ENCODE data around the gene CFAP20.

CFAP20 gene

DNA sequence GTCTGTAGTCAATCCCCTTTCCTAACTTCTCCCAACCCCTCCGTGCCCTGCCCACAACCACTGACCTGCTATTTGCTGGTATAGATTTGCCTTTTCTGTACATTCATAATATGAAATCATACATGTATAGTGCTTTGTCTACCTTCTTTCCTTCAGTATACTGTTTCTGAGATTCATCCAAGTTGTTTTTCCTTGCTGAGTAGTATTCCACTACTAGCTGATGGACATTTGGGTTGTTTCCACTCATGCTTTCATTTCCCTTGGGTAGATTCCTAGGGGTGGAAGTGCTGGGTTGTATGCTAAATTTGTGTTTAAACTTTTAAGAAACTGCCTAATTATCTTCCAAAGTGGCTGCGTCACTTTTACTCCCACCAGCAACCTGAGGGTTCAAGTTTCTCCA, 41.0 kb upstream of the CFAP20 start:
- no peak for TF ChIP-seq CEBPB (IDR thresholded peaks at IDR 0.05)
- TF ChIP-seq NFIC (IDR thresholded peaks at IDR 0.05): no peak
- no peak for TF ChIP-seq CREB1 (IDR thresholded peaks at IDR 0.05; ENCODE audit: low read depth)
- TF ChIP-seq TAF1 (IDR thresholded peaks at IDR 0.05; ENCODE audit: low read depth): no peak
- TF ChIP-seq, protein P1, sequence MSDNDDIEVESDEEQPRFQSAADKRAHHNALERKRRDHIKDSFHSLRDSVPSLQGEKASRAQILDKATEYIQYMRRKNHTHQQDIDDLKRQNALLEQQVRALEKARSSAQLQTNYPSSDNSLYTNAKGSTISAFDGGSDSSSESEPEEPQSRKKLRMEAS (IDR thresholded peaks at IDR 0.05): no peak
- TF ChIP-seq, protein P2, sequence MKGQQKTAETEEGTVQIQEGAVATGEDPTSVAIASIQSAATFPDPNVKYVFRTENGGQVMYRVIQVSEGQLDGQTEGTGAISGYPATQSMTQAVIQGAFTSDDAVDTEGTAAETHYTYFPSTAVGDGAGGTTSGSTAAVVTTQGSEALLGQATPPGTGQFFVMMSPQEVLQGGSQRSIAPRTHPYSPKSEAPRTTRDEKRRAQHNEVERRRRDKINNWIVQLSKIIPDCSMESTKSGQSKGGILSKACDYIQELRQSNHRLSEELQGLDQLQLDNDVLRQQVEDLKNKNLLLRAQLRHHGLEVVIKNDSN (IDR thresholded peaks at IDR 0.05): no peak
- TF ChIP-seq, protein P3, sequence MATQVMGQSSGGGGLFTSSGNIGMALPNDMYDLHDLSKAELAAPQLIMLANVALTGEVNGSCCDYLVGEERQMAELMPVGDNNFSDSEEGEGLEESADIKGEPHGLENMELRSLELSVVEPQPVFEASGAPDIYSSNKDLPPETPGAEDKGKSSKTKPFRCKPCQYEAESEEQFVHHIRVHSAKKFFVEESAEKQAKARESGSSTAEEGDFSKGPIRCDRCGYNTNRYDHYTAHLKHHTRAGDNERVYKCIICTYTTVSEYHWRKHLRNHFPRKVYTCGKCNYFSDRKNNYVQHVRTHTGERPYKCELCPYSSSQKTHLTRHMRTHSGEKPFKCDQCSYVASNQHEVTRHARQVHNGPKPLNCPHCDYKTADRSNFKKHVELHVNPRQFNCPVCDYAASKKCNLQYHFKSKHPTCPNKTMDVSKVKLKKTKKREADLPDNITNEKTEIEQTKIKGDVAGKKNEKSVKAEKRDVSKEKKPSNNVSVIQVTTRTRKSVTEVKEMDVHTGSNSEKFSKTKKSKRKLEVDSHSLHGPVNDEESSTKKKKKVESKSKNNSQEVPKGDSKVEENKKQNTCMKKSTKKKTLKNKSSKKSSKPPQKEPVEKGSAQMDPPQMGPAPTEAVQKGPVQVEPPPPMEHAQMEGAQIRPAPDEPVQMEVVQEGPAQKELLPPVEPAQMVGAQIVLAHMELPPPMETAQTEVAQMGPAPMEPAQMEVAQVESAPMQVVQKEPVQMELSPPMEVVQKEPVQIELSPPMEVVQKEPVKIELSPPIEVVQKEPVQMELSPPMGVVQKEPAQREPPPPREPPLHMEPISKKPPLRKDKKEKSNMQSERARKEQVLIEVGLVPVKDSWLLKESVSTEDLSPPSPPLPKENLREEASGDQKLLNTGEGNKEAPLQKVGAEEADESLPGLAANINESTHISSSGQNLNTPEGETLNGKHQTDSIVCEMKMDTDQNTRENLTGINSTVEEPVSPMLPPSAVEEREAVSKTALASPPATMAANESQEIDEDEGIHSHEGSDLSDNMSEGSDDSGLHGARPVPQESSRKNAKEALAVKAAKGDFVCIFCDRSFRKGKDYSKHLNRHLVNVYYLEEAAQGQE (IDR thresholded peaks at IDR 0.05; ENCODE audit: low read depth): no peak
- no peak for TF ChIP-seq EGR1 (IDR thresholded peaks at IDR 0.05)
- no peak for TF ChIP-seq ZBTB7A (IDR thresholded peaks at IDR 0.05; ENCODE audit: low read depth)

DNA sequence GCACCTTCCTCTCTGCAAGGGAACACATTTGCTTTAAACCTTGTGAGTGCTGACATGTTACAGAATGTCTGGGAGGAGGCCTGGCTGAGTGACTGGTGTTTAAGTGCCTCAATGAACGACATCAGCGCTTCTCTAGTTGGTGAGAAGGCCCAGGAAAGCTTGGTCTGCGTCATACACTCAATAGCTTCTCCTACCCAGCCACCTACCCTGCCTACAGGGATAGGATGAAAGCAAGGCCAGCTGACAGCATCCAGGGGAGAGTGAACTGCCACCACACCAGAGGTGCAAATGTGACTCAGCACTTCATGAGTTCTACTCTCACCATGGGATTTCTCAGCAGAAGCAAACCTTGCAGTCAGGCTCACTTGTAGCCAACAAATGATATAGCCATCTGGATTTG, 31.7 kb upstream of the CFAP20 start:
- TF ChIP-seq TEAD4 (IDR thresholded peaks at IDR 0.05): no peak
- TF ChIP-seq NFIC (IDR thresholded peaks at IDR 0.05): no peak
- TF ChIP-seq, protein P1 (IDR thresholded peaks at IDR 0.05): no peak
- TF ChIP-seq YY1 (IDR thresholded peaks at IDR 0.05; ENCODE audit: low read depth): no peak
- TF ChIP-seq TAF1 (IDR thresholded peaks at IDR 0.05; ENCODE audit: low read depth): no peak
- TF ChIP-seq CEBPB (IDR thresholded peaks at IDR 0.05): no peak
- no peak for TF ChIP-seq ZBTB7A (IDR thresholded peaks at IDR 0.05; ENCODE audit: low read depth)
- TF ChIP-seq TCF12 (IDR thresholded peaks at IDR 0.05; ENCODE audit: low read depth): no peak
- TF ChIP-seq EGR1 (IDR thresholded peaks at IDR 0.05): no peak
- TF ChIP-seq, protein P2 (IDR thresholded peaks at IDR 0.05): no peak
- TF ChIP-seq RAD21 (IDR thresholded peaks at IDR 0.05; ENCODE audit: low read depth): no peak
- TF ChIP-seq, protein P3 (IDR thresholded peaks at IDR 0.05; ENCODE audit: low read depth): no peak

DNA sequence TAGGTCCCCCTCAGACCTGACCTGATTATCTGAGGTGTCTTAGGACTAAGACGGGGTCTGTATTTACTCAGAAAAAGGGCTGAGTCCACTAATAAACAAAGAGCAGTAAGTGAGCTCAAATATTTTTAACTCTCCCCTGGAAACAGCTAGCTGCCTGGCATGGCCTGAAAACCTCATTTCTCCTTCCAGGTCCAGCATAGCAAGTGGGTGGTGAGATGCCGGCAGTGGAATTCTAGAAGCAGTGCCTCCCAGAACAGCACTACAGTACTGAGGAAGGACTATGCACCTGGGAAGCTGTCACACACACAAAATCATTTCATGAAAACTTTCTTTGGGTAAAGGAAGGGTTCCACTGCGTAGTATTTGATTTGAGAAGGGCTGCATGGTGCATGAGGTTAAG, 29.5 kb upstream of the CFAP20 start:
- no peak for TF ChIP-seq EGR1 (IDR thresholded peaks at IDR 0.05)
- TF ChIP-seq FOXM1 (IDR thresholded peaks at IDR 0.05; ENCODE audit: borderline replicate concordance, low read depth): no peak
- no peak for TF ChIP-seq ZBTB7A (IDR thresholded peaks at IDR 0.05; ENCODE audit: low read depth)
- TF ChIP-seq TCF12 (IDR thresholded peaks at IDR 0.05; ENCODE audit: low read depth): no peak
- TF ChIP-seq TAF1 (IDR thresholded peaks at IDR 0.05; ENCODE audit: low read depth): no peak
- no peak for TF ChIP-seq NFIC (IDR thresholded peaks at IDR 0.05)
- TF ChIP-seq CREB1 (IDR thresholded peaks at IDR 0.05; ENCODE audit: low read depth): no peak
- TF ChIP-seq, protein P3 (IDR thresholded peaks at IDR 0.05; ENCODE audit: low read depth): no peak
- no peak for TF ChIP-seq YY1 (IDR thresholded peaks at IDR 0.05; ENCODE audit: low read depth)
- no peak for TF ChIP-seq EP300 (IDR thresholded peaks at IDR 0.05; ENCODE audit: borderline replicate concordance)
- TF ChIP-seq TEAD4 (IDR thresholded peaks at IDR 0.05): no peak
- TF ChIP-seq, protein P1 (IDR thresholded peaks at IDR 0.05): no peak
- TF ChIP-seq RAD21 (IDR thresholded peaks at IDR 0.05; ENCODE audit: low read depth): no peak
- TF ChIP-seq, protein P2 (IDR thresholded peaks at IDR 0.05): no peak
- TF ChIP-seq CEBPB (IDR thresholded peaks at IDR 0.05): no peak

DNA sequence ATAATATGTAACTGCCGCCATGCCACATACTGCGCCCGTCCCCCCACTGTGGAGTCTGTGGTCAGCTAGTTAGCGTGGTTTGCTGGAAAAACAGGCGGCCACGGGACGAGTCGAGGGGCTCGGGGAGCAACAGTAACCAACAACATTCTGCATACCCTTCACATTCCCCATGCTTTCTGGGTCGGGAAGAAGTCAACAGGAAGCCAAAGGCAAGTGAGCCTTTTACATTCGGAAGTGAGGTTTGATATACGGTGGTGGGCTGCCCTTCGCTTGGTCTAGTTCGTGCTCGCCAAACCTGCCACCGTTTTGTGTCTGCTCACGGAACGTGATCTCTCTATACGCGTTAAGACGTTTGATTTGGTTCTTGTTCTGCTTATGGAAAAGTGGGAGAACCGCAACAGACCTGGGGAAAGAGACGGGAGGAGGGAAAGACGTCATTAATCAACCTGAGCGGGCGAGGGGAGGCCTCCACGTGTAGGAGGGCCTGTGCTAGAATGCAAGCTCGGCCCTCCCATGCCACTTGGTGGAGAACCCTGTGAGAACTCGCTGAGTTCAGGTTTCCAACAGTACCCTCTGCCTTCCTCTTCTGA, 28.9 kb upstream of the CFAP20 start:
- TF ChIP-seq, protein P3 (IDR thresholded peaks at IDR 0.05; ENCODE audit: low read depth): no peak
- TF ChIP-seq TAF1 (IDR thresholded peaks at IDR 0.05; ENCODE audit: low read depth) (no peak), RAD21 (IDR thresholded peaks at IDR 0.05; ENCODE audit: low read depth) (no peak), TEAD4 (IDR thresholded peaks at IDR 0.05) (no peak), EP300 (IDR thresholded peaks at IDR 0.05; ENCODE audit: borderline replicate concordance) (no peak), YY1 (IDR thresholded peaks at IDR 0.05; ENCODE audit: low read depth) (no peak), FOXM1 (IDR thresholded peaks at IDR 0.05; ENCODE audit: borderline replicate concordance, low read depth) (no peak), CREB1 (IDR thresholded peaks at IDR 0.05; ENCODE audit: low read depth) (no peak), CEBPB (IDR thresholded peaks at IDR 0.05) (no peak), EGR1 (IDR thresholded peaks at IDR 0.05) (no peak), ZBTB7A (IDR thresholded peaks at IDR 0.05; ENCODE audit: low read depth) (no peak), NFIC (IDR thresholded peaks at IDR 0.05) (no peak), TCF12 (IDR thresholded peaks at IDR 0.05; ENCODE audit: low read depth) (no peak)
- TF ChIP-seq, protein P1 (IDR thresholded peaks at IDR 0.05): no peak
- TF ChIP-seq, protein P2 (IDR thresholded peaks at IDR 0.05): no peak

All from Ishikawa (cell line).